HepG2 (cell line): Measurements from ENCODE around the gene BTN1A1. TPM values are rescaled to one million over a fixed set of nuclear protein-coding genes. Genes with fewer than 3 reads are reported as not detected.

Experiments
- ARID3A ChIP-seq: IDR thresholded peaks from 2 replicates; pipeline ENCODE4 v1.6.1; 2012; ENCODE audit warnings: low read depth, low read length, improper control_type of control experiment
- CAMTA2 ChIP-seq: sonication (generic); formaldehyde crosslinking; IDR thresholded peaks from 2 replicates; pipeline ENCODE4 v1.4.0; 2020; ENCODE audit warnings: mild to moderate bottlenecking, missing genetic modification reagents, borderline replicate concordance
- CEBPG ChIP-seq: IDR thresholded peaks from 2 replicates; pipeline ENCODE4 v1.6.1; 2016
- CREB1 ChIP-seq, 2 experiments: fragments of 450-650 bp in 1 of 2; IDR thresholded peaks; 2 replicates each; pipeline ENCODE4 v1.6.1; 2016 to 2017; ENCODE audit warnings: control low read depth in 1 of 2, mild to moderate bottlenecking in 1 of 2, missing compliant biosample characterization in 1 of 2, missing genetic modification characterization in 1 of 2
- EP300 ChIP-seq, 3 experiments: sonication (generic) in 1 of 3; formaldehyde crosslinking in 1 of 3; IDR thresholded peaks; 2 replicates each; pipeline versions ENCODE4 v1.5.1 to v1.6.1; 2011 to 2020; ENCODE audit warnings: low read depth in 2 of 3, low read length in 2 of 3, borderline replicate concordance in 1 of 3, improper control_type of control experiment in 1 of 3, mild to moderate bottlenecking in 1 of 3, missing genetic modification reagents in 1 of 3, moderate library complexity in 1 of 3
- FOXA1 ChIP-seq, 2 experiments: fragments of 450-650 bp in 1 of 2; sonication (generic) in 1 of 2; formaldehyde crosslinking in 1 of 2; IDR thresholded peaks; 2 replicates each; pipeline versions ENCODE4 v1.4.0 to v1.6.1; 2016 to 2020; ENCODE audit warnings: missing genetic modification reagents in 1 of 2
- FOXA3 ChIP-seq: IDR thresholded peaks from 2 replicates; pipeline ENCODE4 v1.6.1; 2016; ENCODE audit warnings: missing genetic modification reagents, missing compliant biosample characterization
- HDAC2 ChIP-seq: sonication (generic); formaldehyde crosslinking; IDR thresholded peaks from 2 replicates; pipeline ENCODE4 v1.4.0; 2020; ENCODE audit warnings: missing genetic modification reagents
- HDAC6 ChIP-seq: fragments of 200-600 bp; sonication (generic); IDR thresholded peaks from 2 replicates; pipeline ENCODE4 v1.7.0; 2017; ENCODE audit warnings: mild to moderate bottlenecking, antibody characterized with exemption, low read length, low read depth
- HHEX ChIP-seq: IDR thresholded peaks from 2 replicates; pipeline ENCODE4 v1.6.1; 2016; ENCODE audit warnings: control low read depth
- ISL2 ChIP-seq: sonication (generic); formaldehyde crosslinking; IDR thresholded peaks from 2 replicates; pipeline ENCODE4 v1.5.0; 2020; ENCODE audit warnings: missing genetic modification reagents
- KAT2B ChIP-seq: fragments of 150-350 bp; IDR thresholded peaks from 2 replicates; pipeline ENCODE4 v1.6.1; 2014; ENCODE audit warnings: low read depth, low read length, borderline replicate concordance
- MIER3 ChIP-seq: IDR thresholded peaks from 2 replicates; pipeline ENCODE4 v1.6.1; 2016; ENCODE audit warnings: missing compliant biosample characterization, borderline replicate concordance
- NCOA2 ChIP-seq: sonication (generic); formaldehyde crosslinking; IDR thresholded peaks from 2 replicates; pipeline ENCODE4 v1.8.0; 2022; ENCODE audit warnings: inconsistent platforms
- NFKBIZ ChIP-seq: IDR thresholded peaks from 2 replicates; pipeline ENCODE4 v1.6.1; 2018; ENCODE audit warnings: missing genetic modification reagents, missing compliant biosample characterization
- POLR2AphosphoS5 ChIP-seq: IDR thresholded peaks from 2 replicates; pipeline ENCODE4 v1.6.1; 2012; ENCODE audit warnings: low read depth, low read length
- SP4 ChIP-seq: sonication (generic); formaldehyde crosslinking; IDR thresholded peaks from 2 replicates; pipeline ENCODE4 v1.8.1; 2023; ENCODE audit warnings: mild to moderate bottlenecking, missing genetic modification reagents
- TBX3 ChIP-seq: fragments of 450-650 bp; IDR thresholded peaks from 2 replicates; pipeline ENCODE4 v1.6.1; 2017; ENCODE audit warnings: antibody characterized with exemption, mild to moderate bottlenecking, inconsistent platforms, borderline replicate concordance
- ZBTB43 ChIP-seq: sonication (generic); formaldehyde crosslinking; conservative IDR thresholded peaks from 2 replicates; pipeline ENCODE4 v1.4.0; 2020; ENCODE audit warnings: missing genetic modification reagents
- ZFP36 ChIP-seq: fragments of 150-350 bp; IDR thresholded peaks from 2 replicates; pipeline ENCODE4 v1.6.1; 2018; ENCODE audit warnings: borderline replicate concordance, low read length, low read depth; ENCODE audit not compliant: partially characterized antibody
- ZNF205 ChIP-seq: IDR thresholded peaks from 2 replicates; pipeline ENCODE4 v1.6.1; 2018; ENCODE audit warnings: missing biosample characterization, missing genetic modification reagents
- ZNF619 ChIP-seq: sonication (generic); formaldehyde crosslinking; IDR thresholded peaks from 2 replicates; pipeline ENCODE4 v1.4.0; 2020; ENCODE audit warnings: mild to moderate bottlenecking, missing genetic modification reagents
- ZNF879 ChIP-seq: sonication (generic); formaldehyde crosslinking; IDR thresholded peaks from 2 replicates; pipeline ENCODE4 v1.8.1; 2023; ENCODE audit warnings: missing genetic modification reagents
- ZSCAN21 ChIP-seq: sonication (generic); formaldehyde crosslinking; IDR thresholded peaks from 2 replicates; pipeline ENCODE4 v1.8.0; 2022; ENCODE audit warnings: mild to moderate bottlenecking, missing genetic modification reagents, moderate library complexity, borderline replicate concordance
- ZSCAN9 ChIP-seq: IDR thresholded peaks from 2 replicates; pipeline ENCODE4 v1.6.1; 2016; ENCODE audit warnings: borderline replicate concordance
- polyA plus RNA-seq, 8 experiments: library from polyadenylated mRNA; depleted of rRNA in 3 of 8; stranded (reverse) in 7 of 8; unstranded in 1 of 8; fragments of >200 nt; fragmentation: Illumina TruSeq in 4 of 8; extraction: Trizol in 4 of 8; gene quantifications; 2 replicates each; pipeline versions ENCODE4 v1.2.1 to v1.2.3, GENCODE V29; 2011 to 2016; ENCODE audit warnings: low read depth in 4 of 8, missing spikeins in 1 of 8, mixed read lengths in 1 of 8; ENCODE audit not compliant: insufficient read depth in 1 of 8
- total RNA-seq, 5 experiments: library from RNA; depleted of rRNA; stranded (reverse); fragments of >200 nt; fragmentation: Illumina TruSeq; extraction: Trizol; gene quantifications; 2 replicates each; pipeline ENCODE4 v1.2.3, GENCODE V29; 2016; ENCODE audit warnings: low read depth in 1 of 5
- TF ChIP-seq, protein P1 (sequence below): sonication (generic); IDR thresholded peaks from 2 replicates; pipeline ENCODE4 v1.6.1; 2016; ENCODE audit warnings: low read depth, borderline replicate concordance
- TF ChIP-seq, protein P2 (sequence below): IDR thresholded peaks from 2 replicates; pipeline ENCODE4 v1.6.1; 2016; ENCODE audit warnings: missing biosample characterization, missing genetic modification reagents, low read depth

The BTN1A1 gene
- total and polyA plus RNA-seq, 2 of the 13 experiments (the other 11 are each of a cell fraction or from before 2014, with no cell fraction given): 0.04 TPM; not detected in 1

GRCh38 chr6:26544473-26544872, 44.4 kb downstream of the BTN1A1 start (continued):
- TF ChIP-seq ARID3A (peak; percentile 53; the same call in 1 of the 2 replicates), TBX3 (peak; percentile 86), EP300 (IDR thresholded peaks at IDR 0.05; ENCODE audit: low read depth in 2 of 2, low read length in 2 of 2) (peak; percentile 60 to 71; a peak in 1 of 4 replicates), EP300 (CRISPR knock-in tag; IDR thresholded peaks at IDR 0.05; ENCODE audit: borderline replicate concordance) (no peak), ZNF205 (CRISPR knock-in tag) (peak; percentile 78), FOXA1 (IDR thresholded peaks at IDR 0.05) (peak; percentile 96), FOXA1 (CRISPR knock-in tag; IDR thresholded peaks at IDR 0.05) (peak; percentile 87), CAMTA2 (CRISPR knock-in tag) (no peak), NFKBIZ (CRISPR knock-in tag) (no peak), HDAC2 (CRISPR knock-in tag) (peak; percentile 35; the same call in 1 of the 2 replicates), KAT2B (no peak), HDAC6 (no peak), CEBPG (peak; percentile 72), ZNF619 (CRISPR knock-in tag) (no peak), CREB1 (IDR thresholded peaks at IDR 0.05) (no peak), CREB1 (CRISPR knock-in tag; IDR thresholded peaks at IDR 0.05) (peak; percentile 58), ZBTB43 (CRISPR knock-in tag) (0 out of 2 replicates have a peak, but pooled peaks have one; percentile 15), SP4 (CRISPR knock-in tag) (no peak), ZSCAN9 (CRISPR knock-in tag) (no peak), ISL2 (peak; percentile 43; the same call in 1 of the 2 replicates), ZSCAN21 (CRISPR knock-in tag) (no peak), HHEX (CRISPR knock-in tag) (peak; percentile 68; the same call in 1 of the 2 replicates), FOXA3 (CRISPR knock-in tag) (peak; percentile 93), ZFP36 (peak; percentile 13), POLR2AphosphoS5 (no peak), ZNF879 (CRISPR knock-in tag) (no peak), NCOA2 (CRISPR knock-in tag) (peak; percentile 50; the same call in 1 of the 2 replicates), MIER3 (CRISPR knock-in tag) (no peak; the same call in 1 of the 2 replicates)
- TF ChIP-seq, protein P1, sequence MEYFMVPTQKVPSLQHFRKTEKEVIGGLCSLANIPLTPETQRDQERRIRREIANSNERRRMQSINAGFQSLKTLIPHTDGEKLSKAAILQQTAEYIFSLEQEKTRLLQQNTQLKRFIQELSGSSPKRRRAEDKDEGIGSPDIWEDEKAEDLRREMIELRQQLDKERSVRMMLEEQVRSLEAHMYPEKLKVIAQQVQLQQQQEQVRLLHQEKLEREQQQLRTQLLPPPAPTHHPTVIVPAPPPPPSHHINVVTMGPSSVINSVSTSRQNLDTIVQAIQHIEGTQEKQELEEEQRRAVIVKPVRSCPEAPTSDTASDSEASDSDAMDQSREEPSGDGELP: peak; percentile 50; the same call in 1 of the 2 replicates
- TF ChIP-seq, protein P2, sequence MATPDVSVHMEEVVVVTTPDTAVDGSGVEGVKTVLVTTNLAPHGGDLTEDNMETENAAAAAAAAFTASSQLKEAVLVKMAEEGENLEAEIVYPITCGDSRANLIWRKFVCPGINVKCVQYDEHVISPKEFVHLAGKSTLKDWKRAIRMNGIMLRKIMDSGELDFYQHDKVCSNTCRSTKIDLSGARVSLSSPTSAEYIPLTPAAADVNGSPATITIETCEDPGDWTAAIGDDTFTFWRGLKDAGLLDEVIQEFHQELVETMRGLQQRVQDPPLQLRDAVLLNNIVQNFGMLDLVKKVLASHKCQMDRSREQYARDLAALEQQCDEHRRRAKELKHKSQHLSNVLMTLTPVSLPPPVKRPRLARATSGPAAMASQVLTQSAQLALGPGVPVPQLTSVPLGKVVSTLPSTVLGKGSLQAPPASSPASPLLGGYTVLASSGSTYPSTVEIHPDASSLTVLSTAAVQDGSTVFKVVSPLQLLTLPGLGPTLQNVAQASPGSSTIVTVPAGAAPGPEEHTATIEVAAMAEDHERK: 0 out of 2 replicates have a peak, but pooled peaks have one; percentile 43
